Epithelial cell of esophagus (primary cell): ENCODE results near the gene ARHGEF28.

Source experiments
- DNase-seq: peaks from one replicate; pipeline ENCODE4 v3.0.0; 2010; ENCODE audit warnings: low read depth
- H3K4me3 ChIP-seq: 2 replicates; pipeline ENCODE4 v1.5.1; 2011; ENCODE audit warnings: mild to moderate bottlenecking, low read length, control low read depth
- TF ChIP-seq, protein P1 (sequence below): IDR thresholded peaks from 2 replicates; pipeline ENCODE4 v1.5.1; 2011; ENCODE audit warnings: low read depth, mild to moderate bottlenecking, low read length, control low read depth, inconsistent platforms; ENCODE audit not compliant: insufficient read depth; ENCODE audit errors: missing control alignments

The ARHGEF28 gene

DNA sequence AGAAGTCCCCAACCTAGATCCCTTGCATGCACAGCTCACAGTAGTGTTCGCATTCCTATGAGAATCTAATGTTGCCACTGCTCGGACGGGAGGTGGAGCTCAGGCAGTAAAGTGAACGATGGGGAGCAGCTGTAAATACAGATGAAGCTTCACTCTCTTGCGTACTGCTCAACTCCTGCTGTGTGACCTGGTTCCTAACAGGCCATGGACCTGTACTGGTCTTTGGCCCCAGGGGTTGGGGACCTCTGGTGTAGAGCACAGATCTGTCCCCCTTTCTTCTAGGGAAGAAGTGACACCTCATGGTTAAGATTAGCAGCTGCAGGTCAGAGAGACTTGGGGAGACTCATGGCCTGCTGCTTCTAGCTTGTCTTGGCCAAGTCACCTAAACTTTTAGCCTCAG is 7.1 kb downstream of the ARHGEF28 start:
- no peak overlapping the region for H3K4me3 ChIP-seq
- TF ChIP-seq, protein P1, sequence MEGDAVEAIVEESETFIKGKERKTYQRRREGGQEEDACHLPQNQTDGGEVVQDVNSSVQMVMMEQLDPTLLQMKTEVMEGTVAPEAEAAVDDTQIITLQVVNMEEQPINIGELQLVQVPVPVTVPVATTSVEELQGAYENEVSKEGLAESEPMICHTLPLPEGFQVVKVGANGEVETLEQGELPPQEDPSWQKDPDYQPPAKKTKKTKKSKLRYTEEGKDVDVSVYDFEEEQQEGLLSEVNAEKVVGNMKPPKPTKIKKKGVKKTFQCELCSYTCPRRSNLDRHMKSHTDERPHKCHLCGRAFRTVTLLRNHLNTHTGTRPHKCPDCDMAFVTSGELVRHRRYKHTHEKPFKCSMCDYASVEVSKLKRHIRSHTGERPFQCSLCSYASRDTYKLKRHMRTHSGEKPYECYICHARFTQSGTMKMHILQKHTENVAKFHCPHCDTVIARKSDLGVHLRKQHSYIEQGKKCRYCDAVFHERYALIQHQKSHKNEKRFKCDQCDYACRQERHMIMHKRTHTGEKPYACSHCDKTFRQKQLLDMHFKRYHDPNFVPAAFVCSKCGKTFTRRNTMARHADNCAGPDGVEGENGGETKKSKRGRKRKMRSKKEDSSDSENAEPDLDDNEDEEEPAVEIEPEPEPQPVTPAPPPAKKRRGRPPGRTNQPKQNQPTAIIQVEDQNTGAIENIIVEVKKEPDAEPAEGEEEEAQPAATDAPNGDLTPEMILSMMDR = no peak
- DNase-seq = no peak

DNA sequence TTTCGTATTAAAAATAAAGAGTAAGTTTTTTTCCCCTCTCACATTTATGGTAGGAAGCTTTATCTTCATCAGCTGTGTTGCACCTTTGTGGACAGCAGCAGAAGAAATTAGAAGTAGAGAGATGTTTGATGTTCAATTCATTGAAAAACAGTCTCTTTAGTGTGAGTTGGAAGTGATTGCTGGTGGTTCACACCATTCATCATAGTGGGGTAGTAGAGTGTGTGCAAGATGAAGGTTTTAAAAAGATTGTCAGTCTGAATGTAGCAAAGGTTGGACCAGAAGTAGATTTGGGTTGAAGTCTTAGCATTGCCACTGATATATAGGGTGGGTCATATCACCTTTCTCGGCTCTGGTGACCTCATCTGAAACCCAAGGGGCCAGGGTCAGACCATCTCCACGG is 10.4 kb downstream of the ARHGEF28 start:
- TF ChIP-seq, protein P1 = no peak
- no peak for DNase-seq
- H3K4me3 ChIP-seq = no peak overlapping the region

DNA sequence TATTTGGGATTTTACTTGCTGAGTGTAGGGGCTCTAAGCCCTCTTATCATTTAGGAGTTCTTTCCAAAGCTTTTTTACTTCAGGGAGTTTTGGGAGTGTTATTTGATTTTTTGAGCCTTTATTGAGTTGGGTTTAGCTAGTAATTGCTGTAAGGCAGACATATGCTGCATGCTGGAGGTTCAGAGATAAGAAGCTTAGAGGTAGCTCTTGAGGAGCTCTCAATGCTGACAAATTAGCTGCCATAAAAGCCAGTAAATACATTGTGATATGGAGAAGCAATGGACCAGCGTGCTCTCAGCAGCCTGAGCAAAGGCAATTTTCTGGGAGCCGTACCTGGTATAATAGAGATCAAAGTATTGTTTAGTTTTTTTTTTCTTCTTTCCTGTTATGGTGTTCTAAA is 11.6 kb downstream of the ARHGEF28 start:
- no peak for DNase-seq
- no peak overlapping the region for H3K4me3 ChIP-seq
- TF ChIP-seq, protein P1 = no peak

DNA sequence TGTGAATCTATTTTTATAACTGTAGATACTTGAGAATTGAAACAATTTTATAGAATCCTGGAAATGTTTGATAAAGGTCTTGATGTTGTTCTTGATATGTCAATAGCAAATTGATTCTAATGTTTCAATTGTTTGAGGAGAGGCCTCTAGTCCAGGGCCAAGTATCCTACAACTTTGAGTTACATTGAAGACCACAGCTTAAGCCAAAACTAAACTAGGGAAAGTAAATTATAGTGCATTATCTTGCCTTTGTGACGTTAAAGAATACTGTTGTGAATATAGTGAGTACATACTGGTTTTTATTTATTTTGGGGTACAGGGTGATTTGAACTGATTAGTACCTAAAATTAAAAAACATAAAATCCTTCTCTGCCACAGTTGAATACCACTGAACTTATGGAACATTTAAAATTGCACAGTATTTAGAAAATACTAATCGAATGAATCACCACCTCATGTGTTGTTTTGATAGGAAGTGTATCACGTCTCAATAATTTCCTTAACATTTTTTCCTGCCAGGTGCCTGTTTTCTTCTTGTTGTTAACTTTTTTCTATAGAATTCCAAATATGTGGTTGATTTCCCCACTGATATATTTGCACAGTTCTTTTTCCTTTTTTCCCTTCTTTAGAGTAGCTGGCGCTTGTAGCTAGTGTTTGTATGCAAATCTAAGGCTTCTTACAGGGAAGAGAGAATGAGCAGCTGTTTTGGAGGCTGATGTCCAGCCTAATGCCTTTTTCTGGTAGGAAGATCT is 12.5 kb downstream of the ARHGEF28 start:
- H3K4me3 ChIP-seq = no peak overlapping the region
- TF ChIP-seq, protein P1 = no peak
- peak; percentile 71 for DNase-seq

DNA sequence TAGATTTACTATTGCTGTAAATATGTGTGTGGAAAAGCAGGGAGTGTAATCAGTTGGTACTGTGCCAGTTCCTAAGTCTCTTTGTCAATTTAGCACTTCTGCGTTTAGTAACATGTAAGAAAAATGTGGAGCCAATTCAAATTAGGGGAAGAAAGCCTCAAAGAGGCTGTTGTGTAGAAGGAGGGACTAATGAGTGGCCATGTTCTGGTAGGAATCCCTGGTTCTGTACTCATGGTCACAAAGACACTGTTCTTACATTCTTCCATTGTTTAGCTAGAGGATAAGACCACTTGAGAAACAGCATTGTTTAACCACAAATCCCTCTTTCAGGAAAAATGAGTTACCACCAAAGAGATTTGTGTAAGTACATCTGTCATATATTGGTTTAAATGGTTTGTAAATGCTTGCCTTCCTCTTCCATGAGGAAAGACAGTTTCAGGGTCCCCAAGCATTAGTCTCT is 14.9 kb downstream of the ARHGEF28 start:
- TF ChIP-seq, protein P1 = no peak
- no peak overlapping the region for H3K4me3 ChIP-seq
- peak; percentile 63 for DNase-seq

DNA sequence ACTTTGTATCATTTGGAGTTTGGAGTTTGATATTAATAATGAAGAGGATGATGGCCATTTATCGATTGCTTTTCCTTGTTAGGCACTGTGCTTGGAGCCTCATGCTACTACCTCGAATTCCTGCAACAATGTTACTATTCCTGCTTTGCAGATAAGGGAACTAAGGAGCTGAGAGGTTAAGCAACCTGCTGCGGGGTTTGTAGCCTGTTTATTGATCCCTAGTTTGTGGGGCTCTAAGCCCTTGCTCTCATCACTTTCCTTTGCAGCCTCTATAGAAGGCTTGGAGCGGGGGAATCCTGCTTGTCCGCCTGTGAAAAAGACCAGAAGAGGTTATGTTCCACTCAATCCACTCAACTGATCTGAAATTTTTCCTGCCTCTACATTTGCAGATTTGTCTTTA is 15.8 kb downstream of the ARHGEF28 start:
- TF ChIP-seq, protein P1 = no peak
- DNase-seq = no peak
- no peak overlapping the region for H3K4me3 ChIP-seq

DNA sequence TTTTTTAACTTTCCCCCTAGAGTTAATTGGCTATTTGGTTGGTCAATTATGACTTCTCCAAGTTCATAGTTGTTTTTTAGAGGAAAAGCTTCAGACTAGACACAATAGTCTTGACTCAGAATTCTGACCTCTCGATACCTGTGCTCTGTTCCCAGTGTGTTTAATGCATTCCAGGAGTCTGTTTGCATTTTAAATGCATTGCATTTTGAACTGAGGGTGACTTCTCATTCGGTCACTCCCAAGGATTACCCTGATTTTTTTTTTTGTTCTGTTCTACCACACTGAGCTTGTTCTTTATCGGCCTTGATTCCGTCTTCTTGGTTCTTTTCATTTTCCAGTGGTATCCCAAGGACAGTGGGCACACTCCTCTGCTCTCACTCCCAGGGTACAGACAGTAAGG is 16.3 kb downstream of the ARHGEF28 start:
- no peak for DNase-seq
- no peak overlapping the region for H3K4me3 ChIP-seq
- TF ChIP-seq, protein P1 = no peak
